ENCODE measurements around the gene CCDC54.
"Not testable (repeated sequence)": the region's sequence is repeated elsewhere in the genome, so short reads cannot be mapped to it uniquely, and the experiment has no call there.

Gene CCDC54

GRCh38 chr3:107377151-107377550, at the start of gene CCDC54:
TSS of gene CCDC54 (plus strand) at chr3:107377439. CDS start at chr3:107377588, 149 bp downstream.
- no peak for DNase-seq

DNA sequence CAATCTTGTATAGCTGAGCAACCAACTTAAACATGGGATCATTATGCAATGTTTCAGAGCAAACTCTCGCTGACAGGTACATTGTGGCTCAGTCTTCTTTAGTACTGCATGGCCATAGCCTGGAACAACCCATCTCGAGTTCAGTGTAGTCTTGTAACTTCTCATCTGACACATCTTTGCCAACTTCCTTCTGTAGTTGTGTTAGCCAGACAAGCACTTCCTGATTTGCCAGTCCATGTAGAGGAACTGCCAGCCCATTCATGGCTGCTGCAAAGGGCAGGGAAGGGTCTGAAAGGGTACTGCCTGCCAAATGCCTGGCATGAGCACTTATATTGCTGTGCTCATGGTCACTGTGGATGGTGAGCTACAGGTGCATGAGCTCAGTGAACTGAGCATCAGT, 49.2 kb upstream of the CCDC54 start:
- DNase-seq, result no peak

DNA sequence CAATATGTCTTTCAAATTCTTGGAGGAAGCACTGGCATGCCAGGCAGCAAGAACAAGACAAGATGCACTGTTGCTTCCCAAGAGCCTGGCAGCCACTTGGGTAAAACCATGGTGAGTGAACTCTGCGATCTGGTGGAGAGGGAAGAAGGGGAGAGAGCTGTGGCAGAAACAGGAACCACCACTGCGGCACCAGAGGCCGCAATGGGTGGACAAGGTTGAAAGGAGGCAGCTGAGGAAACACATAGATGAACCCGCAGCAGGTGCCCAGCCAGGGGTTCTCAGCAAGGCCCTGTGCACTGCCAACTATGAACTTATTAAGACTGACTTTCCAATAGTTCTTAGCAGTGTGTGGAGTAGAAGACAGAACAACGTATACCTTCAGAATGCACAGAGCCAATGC, 48.2 kb upstream of the CCDC54 start:
- DNase-seq, result no peak

DNA sequence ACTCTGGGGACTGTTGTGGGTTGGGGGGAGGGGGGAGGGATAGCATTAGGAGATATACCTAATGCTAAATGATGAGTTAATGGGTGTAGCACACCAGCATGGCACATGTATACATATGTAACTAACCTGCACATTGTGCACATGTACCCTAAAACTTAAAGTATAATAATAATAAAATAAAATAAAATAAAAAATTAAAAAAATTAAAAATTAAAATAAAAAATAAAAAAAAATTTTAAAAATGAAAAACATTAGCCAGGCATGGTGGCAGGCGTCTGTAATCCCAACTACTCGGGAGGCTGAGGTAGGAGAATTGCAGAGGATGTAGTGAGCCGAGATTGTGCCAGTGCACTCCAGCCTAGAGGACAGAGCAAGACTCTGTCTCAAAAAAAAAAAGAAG, 37.5 kb upstream of the CCDC54 start:
- DNase-seq, result not testable (repeated sequence)

- DNase-seq, result no peak
Measured at GRCh38 chr3:107344722-107345121, 32.5 kb upstream of the CCDC54 start.

DNA sequence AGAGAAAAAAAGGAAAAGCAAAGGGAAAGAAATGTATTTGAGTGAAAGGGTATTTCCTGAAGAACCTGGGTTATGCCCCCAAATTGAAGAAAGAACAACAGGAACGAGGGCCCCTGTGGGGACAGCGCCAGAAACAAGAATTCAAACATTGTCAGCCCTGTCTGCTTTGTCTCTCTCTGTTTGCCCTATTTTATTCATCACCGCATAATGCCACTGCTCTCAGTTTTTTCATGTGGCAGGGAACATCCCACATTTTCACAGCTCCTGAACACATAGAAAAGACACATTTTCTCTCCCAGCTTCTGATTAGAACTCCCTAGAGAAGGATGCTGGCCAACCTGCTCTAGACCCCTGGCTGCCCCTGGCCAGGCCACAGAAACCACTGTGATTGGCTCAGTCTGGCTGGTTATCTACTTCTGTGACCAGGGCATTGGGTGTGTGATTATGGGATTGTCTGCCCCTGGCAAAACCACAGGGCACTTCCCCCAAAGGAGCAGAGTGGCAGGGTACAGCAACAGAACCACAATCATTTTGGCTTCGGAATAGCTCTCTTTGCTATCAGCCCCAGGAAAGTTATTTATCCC, 31.3 kb upstream of the CCDC54 start:
- DNase-seq, result no peak

DNA sequence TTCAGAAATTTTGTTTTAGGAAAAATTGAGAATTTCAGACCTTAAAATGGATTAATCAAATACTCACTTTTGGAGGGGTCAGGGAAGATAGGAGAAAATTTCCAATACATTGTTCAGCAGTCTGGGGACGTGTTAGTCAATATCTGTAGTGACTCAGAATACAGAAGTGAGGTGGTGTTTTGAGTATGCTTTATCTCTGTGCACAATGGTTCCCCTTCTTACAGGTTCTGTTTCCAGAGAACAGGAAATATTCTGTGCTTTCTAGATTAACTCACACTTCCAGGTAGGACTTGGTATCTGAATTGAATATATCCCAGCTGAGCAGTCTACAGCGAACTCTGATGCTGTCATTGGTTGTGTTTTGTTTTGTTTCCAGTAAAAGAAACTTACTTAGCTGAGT, 30.7 kb upstream of the CCDC54 start:
- no peak for DNase-seq

DNA sequence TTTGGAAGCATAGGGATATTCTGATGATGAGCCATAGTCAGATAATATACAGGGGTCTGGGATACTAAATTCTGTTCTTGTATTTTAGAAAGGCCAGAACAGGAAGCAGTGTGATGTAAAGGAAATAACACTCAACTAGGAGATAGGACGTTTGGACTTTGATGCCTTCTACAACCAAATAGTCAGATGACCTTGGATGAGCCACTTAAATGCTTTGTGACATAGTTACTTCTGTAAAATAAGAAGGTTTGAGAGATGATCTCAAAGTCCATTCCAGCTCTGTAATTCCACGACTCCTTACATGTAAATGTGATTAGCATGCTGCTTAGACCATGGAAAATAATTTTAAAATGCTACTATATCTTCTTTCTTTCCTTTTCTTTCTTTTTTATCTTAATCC, 29.5 kb upstream of the CCDC54 start:
- no peak for DNase-seq

- no peak for DNase-seq
Measured at GRCh38 chr3:107356706-107357105, 20.5 kb upstream of the CCDC54 start.

DNA sequence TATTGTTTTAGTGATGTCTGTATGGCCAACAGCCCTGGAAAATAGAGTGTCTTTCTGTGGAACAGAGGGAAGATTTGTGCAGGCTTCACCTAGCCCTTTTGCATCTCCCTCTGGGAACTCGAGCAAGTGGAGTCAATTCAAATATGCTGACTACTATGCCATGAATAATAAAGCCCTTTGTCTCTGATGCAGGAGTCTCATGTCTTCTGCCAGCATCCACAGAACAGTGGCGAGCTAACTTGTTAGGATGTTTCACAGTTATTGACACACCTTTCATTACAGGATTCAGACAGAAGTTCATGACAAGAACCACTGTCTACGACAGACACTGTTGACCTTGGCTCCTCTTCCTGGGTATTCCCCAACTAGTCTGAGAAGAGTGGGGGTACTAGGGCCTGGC, 15.6 kb upstream of the CCDC54 start:
- no peak for DNase-seq

DNA sequence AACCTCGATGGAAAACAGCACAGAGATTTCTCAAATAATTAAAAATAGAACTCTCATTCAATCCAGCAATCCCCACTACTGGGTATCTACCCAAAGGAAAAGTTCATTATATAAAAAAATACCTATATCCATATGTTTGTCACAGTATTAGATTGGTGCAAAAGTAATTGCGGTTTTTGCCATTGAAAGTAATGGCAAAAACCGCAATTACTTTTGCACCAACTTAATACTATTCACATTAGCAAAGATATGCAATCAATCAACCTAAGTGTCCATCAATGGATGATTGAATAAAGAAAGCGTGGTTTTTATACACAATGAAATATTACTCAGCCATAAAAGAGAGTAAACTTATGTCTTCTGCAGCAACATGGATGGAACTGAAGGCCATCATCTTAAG, 12.2 kb upstream of the CCDC54 start:
- no peak for DNase-seq

- no peak for DNase-seq
Measured at GRCh38 chr3:107366766-107367165, 10.5 kb upstream of the CCDC54 start.

GRCh38 chr3:107367353-107367752, 9.9 kb upstream of the CCDC54 start:
- no peak for DNase-seq

- no peak for DNase-seq
Measured at GRCh38 chr3:107368654-107369398, 8.4 kb upstream of the CCDC54 start.

DNA sequence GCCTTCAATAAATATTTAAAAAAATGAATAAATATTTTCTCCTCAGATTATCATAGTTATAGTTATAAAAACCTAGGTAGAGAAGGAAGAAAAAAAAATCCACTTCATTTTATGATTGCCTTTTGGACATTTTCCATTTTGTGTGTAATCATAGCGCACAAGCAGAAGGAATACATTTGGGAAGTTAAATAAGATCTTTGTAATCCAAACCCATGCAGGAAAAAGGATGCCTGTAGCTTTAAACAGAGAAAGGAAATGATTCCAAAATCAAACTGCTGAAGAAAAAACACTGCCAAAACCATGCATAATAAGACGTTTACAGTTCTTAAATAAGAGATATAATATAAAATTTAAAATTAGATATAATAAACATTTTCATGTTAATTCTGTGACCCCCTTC, 7.4 kb upstream of the CCDC54 start:
- no peak for DNase-seq

GRCh38 chr3:107370907-107371306, 6.3 kb upstream of the CCDC54 start:
- no peak for DNase-seq

GRCh38 chr3:107372506-107372905, 4.7 kb upstream of the CCDC54 start:
- DNase-seq, result no peak

GRCh38 chr3:107373896-107374295, 3.3 kb upstream of the CCDC54 start:
- no peak for DNase-seq

- DNase-seq, result no peak
Measured at GRCh38 chr3:107375682-107376081, 1.6 kb upstream of the CCDC54 start.

- no peak for DNase-seq
Measured at GRCh38 chr3:107382631-107383030, 5.4 kb downstream of the CCDC54 start.

GRCh38 chr3:107384428-107384827, 7.2 kb downstream of the CCDC54 start:
- DNase-seq, result no peak

DNA sequence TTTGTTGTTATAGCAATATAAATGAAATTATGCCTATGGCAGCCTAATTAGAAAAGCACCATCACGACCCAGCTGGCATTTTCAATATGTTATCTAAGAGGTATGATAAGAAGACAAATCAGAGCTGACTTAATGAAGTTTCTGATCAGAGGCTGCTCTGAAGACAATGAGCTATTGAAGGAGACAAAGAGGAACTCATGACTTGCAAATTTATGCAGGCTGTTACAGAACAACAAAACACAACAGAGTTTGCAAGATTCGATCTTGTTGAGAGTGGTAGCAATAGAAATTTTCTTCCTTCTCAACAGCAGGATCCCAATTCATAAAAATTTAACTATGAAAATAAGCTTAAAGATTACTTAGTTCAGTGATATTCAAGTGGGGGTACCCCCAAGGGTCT, 7.7 kb downstream of the CCDC54 start:
- DNase-seq, result no peak

GRCh38 chr3:107387555-107387954, 10.3 kb downstream of the CCDC54 start:
- no peak for DNase-seq

GRCh38 chr3:107392549-107393165, 15.4 kb downstream of the CCDC54 start:
- no peak for DNase-seq

GRCh38 chr3:107394502-107394901, 17.3 kb downstream of the CCDC54 start:
- DNase-seq, result no peak
